Glutamatergic neuron (in vitro differentiated cells): ENCODE measurements around the gene FOXJ2. TPM values are rescaled to one million over a fixed set of nuclear protein-coding genes. Genes with fewer than 3 reads are reported as not detected.
"Not testable (repeated sequence)": the region's sequence is repeated elsewhere in the genome, so short reads cannot be mapped to it uniquely, and the experiment has no call there.

Experiments
- DNase-seq: peaks from one replicate; pipeline ENCODE4 v3.0.0; 2022
- H3K27ac Mint-ChIP-seq: one replicate; pipeline ENCODE4 v1.8.0; 2020; ENCODE audit warnings: mild to moderate bottlenecking, mixed read lengths, inconsistent platforms; ENCODE audit not compliant: unreplicated experiment
- H3K27me3 Mint-ChIP-seq: one replicate; pipeline ENCODE4 v1.8.0; 2020; ENCODE audit warnings: mild to moderate bottlenecking, moderate library complexity, mixed read lengths, inconsistent platforms; ENCODE audit not compliant: unreplicated experiment
- H3K36me3 Mint-ChIP-seq: one replicate; pipeline ENCODE4 v1.8.0; 2020; ENCODE audit warnings: mild to moderate bottlenecking, mixed read lengths, inconsistent platforms; ENCODE audit not compliant: unreplicated experiment
- H3K4me1 Mint-ChIP-seq: one replicate; pipeline ENCODE4 v1.8.0; 2020; ENCODE audit warnings: mild to moderate bottlenecking, low read depth, mixed read lengths, inconsistent platforms; ENCODE audit not compliant: unreplicated experiment
- H3K4me3 Mint-ChIP-seq: one replicate; pipeline ENCODE4 v1.8.0; 2020; ENCODE audit warnings: mild to moderate bottlenecking, mixed read lengths, inconsistent platforms; ENCODE audit not compliant: unreplicated experiment
- H3K9me3 Mint-ChIP-seq: one replicate; pipeline ENCODE4 v1.8.0; 2020; ENCODE audit warnings: mild to moderate bottlenecking, moderate library complexity, mixed read lengths, inconsistent platforms; ENCODE audit not compliant: unreplicated experiment
- CTCF ChIP-seq: fragments of 200-600 bp; sonication (generic); IDR thresholded peaks from one replicate; pipeline ENCODE4 v1.5.0; 2021; ENCODE audit not compliant: partially characterized antibody, unreplicated experiment
- total RNA-seq: library from RNA; stranded (reverse); fragmentation: NEBNext Ultra II Directional; extraction: Animal tissue kit (Norgen Biotek cat#: 25700); gene quantifications from one replicate; pipeline ENCODE4 v1.2.1, GENCODE V29; 2021; ENCODE audit not compliant: unreplicated experiment

The FOXJ2 gene
- total RNA-seq, 1 donor from 2014 or later: 8.3 TPM

- H3K27ac Mint-ChIP-seq: no peak within 1 kb of the TSS
- peaks cover 1% of the 10 kb centered on the region for H3K9me3 Mint-ChIP-seq
- DNase-seq: no peak
- H3K36me3 Mint-ChIP-seq: no peaks in the 10 kb centered on the region
- no peak for TF ChIP-seq CTCF
- H3K4me1 Mint-ChIP-seq: no peaks in the 10 kb centered on the region
- H3K27me3 Mint-ChIP-seq: no peaks in the 10 kb centered on the region
- H3K4me3 Mint-ChIP-seq: no peak within 1 kb of the TSS
Observed at GRCh38 chr12:8065991-8066594, 33.6 kb downstream of the FOXJ2 start, which contains the start of gene C3AR1. Gene C3AR1 (minus strand): TSS chr12:8066359. CDS start chr12:8060185, 6,174 bp downstream.

GRCh38 chr12:8069582-8069981 is 37.1 kb downstream of the FOXJ2 start:
- Mint-ChIP-seq H3K27me3 (peaks cover 2% of the 10 kb centered on the region), H3K9me3 (peaks cover 1% of the 10 kb centered on the region), H3K4me1 (no peaks in the 10 kb centered on the region), H3K4me3 (no peak overlapping the region), H3K27ac (no peak overlapping the region), H3K36me3 (no peaks in the 10 kb centered on the region)
- no peak for TF ChIP-seq CTCF
- no peak for DNase-seq

- not testable (repeated sequence) for H3K27ac Mint-ChIP-seq, H3K27me3 Mint-ChIP-seq, H3K4me3 Mint-ChIP-seq, DNase-seq, H3K9me3 Mint-ChIP-seq, H3K4me1 Mint-ChIP-seq, H3K36me3 Mint-ChIP-seq
Observed at GRCh38 chr12:8071820-8072219, 39.3 kb downstream of the FOXJ2 start.

DNA sequence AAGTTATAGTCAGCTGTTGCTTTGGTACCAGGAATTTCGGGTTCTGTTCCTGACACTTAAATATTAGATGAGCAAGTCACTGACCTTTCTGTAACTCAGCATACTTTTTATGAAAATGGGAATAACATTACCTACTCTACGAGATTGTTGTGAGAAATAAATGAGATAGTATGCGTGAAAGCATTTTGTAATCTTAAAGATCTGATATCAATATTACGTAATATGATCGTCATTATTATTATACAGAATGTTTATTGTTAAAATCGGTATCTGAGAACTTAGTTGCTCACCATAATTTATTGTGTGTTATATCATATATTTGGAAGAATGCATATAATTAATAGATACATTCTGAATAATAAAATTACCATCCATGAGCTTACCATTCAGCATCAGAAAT is 43.4 kb downstream of the FOXJ2 start:
- Mint-ChIP-seq H3K36me3 (no peaks in the 10 kb centered on the region), H3K9me3 (no peaks in the 10 kb centered on the region), H3K4me1 (peaks cover 5% of the 10 kb centered on the region), H3K27me3 (peaks cover 2% of the 10 kb centered on the region), H3K4me3 (no peak overlapping the region), H3K27ac (no peak overlapping the region)
- no peak for TF ChIP-seq CTCF
- no peak for DNase-seq

- TF ChIP-seq CTCF: no peak
- Mint-ChIP-seq H3K27ac (no peak overlapping the region), H3K4me1 (peaks cover 7% of the 10 kb centered on the region), H3K36me3 (no peaks in the 10 kb centered on the region), H3K4me3 (no peak overlapping the region), H3K27me3 (peaks cover 2% of the 10 kb centered on the region), H3K9me3 (peaks cover 2% of the 10 kb centered on the region)
- DNase-seq: no peak
Observed at GRCh38 chr12:8076366-8076765, 43.9 kb downstream of the FOXJ2 start.
